ENCODE results near the gene OSM. TPM values are rescaled to one million over a fixed set of nuclear protein-coding genes. Genes with fewer than 3 reads are reported as not detected.
A peak's percentile ranks its signal among the peaks of the same experiment; 100 is the strongest.
"Not testable (repeated sequence)": the region's sequence is repeated elsewhere in the genome, so short reads cannot be mapped to it uniquely, and the experiment has no call there.

Gene OSM
- total RNA-seq, 1 donor from 2014 or later = not detected

DNA sequence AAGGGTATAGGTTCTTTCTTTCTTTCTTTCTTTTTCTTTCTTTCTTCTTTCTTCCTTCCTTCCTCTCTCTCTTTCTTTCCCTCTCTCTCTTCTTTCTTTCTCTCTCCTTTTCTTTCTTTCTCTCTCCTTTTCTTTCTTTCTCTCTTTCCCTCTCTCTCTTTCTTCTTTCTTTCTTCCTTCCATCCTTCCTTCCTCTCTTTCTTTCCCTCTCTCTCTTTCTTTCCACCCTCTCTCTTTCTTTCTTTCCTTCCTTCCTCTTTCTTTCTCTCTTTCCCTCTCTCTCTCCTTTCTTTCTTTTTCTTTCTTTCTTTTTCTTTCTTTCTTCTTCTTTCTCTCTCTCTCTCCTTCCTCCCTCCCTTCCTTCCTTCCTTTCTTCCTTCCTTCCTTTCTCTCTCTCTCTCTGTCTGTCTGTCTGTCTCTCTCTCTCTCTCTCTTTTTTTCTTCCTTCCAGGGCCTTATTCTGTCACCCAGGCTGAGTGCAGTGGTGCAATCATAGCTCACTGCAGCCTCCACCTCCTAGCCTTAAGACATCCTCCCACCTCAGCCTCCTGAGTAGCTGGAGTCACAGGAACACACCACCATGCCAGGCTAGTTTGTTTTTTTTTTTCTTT is 46.9 kb downstream of the OSM start:
- H3K4me3 Mint-ChIP-seq (ENCODE audit: unreplicated experiment) = no peak overlapping the region
- peaks cover 11% of the 10 kb centered on the region for H3K4me1 Mint-ChIP-seq (ENCODE audit: unreplicated experiment)
- no peak for DNase-seq (ENCODE audit: low spot score)
- H3K27me3 Mint-ChIP-seq (ENCODE audit: unreplicated experiment) = peaks cover 5% of the 10 kb centered on the region
- no peak overlapping the region for H3K27ac Mint-ChIP-seq (ENCODE audit: unreplicated experiment)
- no peaks in the 10 kb centered on the region for H3K9me3 Mint-ChIP-seq (ENCODE audit: unreplicated experiment)
- TF ChIP-seq, protein P1, sequence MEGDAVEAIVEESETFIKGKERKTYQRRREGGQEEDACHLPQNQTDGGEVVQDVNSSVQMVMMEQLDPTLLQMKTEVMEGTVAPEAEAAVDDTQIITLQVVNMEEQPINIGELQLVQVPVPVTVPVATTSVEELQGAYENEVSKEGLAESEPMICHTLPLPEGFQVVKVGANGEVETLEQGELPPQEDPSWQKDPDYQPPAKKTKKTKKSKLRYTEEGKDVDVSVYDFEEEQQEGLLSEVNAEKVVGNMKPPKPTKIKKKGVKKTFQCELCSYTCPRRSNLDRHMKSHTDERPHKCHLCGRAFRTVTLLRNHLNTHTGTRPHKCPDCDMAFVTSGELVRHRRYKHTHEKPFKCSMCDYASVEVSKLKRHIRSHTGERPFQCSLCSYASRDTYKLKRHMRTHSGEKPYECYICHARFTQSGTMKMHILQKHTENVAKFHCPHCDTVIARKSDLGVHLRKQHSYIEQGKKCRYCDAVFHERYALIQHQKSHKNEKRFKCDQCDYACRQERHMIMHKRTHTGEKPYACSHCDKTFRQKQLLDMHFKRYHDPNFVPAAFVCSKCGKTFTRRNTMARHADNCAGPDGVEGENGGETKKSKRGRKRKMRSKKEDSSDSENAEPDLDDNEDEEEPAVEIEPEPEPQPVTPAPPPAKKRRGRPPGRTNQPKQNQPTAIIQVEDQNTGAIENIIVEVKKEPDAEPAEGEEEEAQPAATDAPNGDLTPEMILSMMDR (IDR thresholded peaks at IDR 0.05; ENCODE audit: unreplicated experiment) = no peak
- H3K36me3 Mint-ChIP-seq (ENCODE audit: low read depth, unreplicated experiment) = no peaks in the 10 kb centered on the region

GRCh38 chr22:30219049-30219654 is 47.5 kb downstream of the OSM start:
- Mint-ChIP-seq H3K4me1 (ENCODE audit: unreplicated experiment) (peaks cover 11% of the 10 kb centered on the region), H3K27me3 (ENCODE audit: unreplicated experiment) (peaks cover 5% of the 10 kb centered on the region), H3K36me3 (ENCODE audit: low read depth, unreplicated experiment) (no peaks in the 10 kb centered on the region), H3K27ac (ENCODE audit: unreplicated experiment) (peak overlapping the region; percentile 6), H3K9me3 (ENCODE audit: unreplicated experiment) (no peaks in the 10 kb centered on the region), H3K4me3 (ENCODE audit: unreplicated experiment) (no peak overlapping the region)
- TF ChIP-seq, protein P1 (IDR thresholded peaks at IDR 0.05; ENCODE audit: unreplicated experiment) = peak; percentile 12
- no peak for DNase-seq (ENCODE audit: low spot score)

GRCh38 chr22:30217698-30218560 is 48.7 kb downstream of the OSM start:
- TF ChIP-seq, protein P1 (IDR thresholded peaks at IDR 0.05; ENCODE audit: unreplicated experiment) = no peak
- H3K4me3 Mint-ChIP-seq (ENCODE audit: unreplicated experiment) = no peak overlapping the region
- peaks cover 3% of the 10 kb centered on the region for H3K4me1 Mint-ChIP-seq (ENCODE audit: unreplicated experiment)
- H3K36me3 Mint-ChIP-seq (ENCODE audit: low read depth, unreplicated experiment) = no peaks in the 10 kb centered on the region
- no peak overlapping the region for H3K27ac Mint-ChIP-seq (ENCODE audit: unreplicated experiment)
- DNase-seq (ENCODE audit: low spot score) = no peak
- no peaks in the 10 kb centered on the region for H3K9me3 Mint-ChIP-seq (ENCODE audit: unreplicated experiment)
- peaks cover 5% of the 10 kb centered on the region for H3K27me3 Mint-ChIP-seq (ENCODE audit: unreplicated experiment)

DNA sequence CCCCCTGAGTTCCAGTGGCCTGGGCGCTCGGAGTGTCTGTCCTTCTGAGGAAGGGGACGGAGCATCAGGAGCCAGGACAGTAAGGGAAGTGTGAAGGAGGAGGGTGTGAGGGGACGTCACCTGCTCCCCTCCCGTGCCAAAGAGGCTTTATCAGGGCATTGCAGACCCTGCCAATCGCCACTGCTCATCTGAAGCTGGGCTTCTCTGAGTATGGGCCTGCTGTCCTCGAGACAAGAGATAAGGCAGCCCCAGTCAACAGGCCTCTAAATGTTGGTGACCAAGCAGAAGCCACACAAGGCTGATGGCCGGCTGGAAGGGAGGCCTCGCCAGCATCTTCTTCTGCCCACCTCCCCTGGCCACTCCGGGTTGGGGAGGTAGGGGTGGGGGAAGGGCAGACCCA is 49.9 kb downstream of the OSM start:
- Mint-ChIP-seq H3K27me3 (ENCODE audit: unreplicated experiment) (peaks cover 5% of the 10 kb centered on the region), H3K27ac (ENCODE audit: unreplicated experiment) (no peak overlapping the region), H3K4me3 (ENCODE audit: unreplicated experiment) (no peak overlapping the region), H3K4me1 (ENCODE audit: unreplicated experiment) (peaks cover 2% of the 10 kb centered on the region), H3K9me3 (ENCODE audit: unreplicated experiment) (no peaks in the 10 kb centered on the region), H3K36me3 (ENCODE audit: low read depth, unreplicated experiment) (no peaks in the 10 kb centered on the region)
- DNase-seq (ENCODE audit: low spot score) = no peak
- TF ChIP-seq, protein P1 (IDR thresholded peaks at IDR 0.05; ENCODE audit: unreplicated experiment) = no peak

DNA sequence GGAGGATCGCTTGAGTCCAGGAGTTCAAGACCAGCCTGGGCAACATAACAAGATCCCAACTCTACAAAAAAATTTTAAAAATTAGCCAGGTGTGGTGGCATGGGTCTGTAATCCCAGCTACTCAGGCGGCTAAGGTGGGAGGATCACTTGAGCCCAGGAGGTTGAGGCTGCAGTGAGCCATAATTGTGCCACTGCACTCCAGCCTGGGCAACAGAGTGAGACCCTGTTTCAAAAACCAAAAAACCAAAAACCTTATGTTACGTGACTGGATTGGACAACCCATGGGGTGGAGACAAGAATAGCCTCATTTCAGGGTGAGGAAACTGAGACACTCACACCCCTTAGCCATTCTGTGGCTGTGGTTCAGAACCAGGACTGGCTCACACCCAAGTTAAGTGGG is 50.4 kb downstream of the OSM start:
- H3K27me3 Mint-ChIP-seq (ENCODE audit: unreplicated experiment); H3K4me1 Mint-ChIP-seq (ENCODE audit: unreplicated experiment): not testable (repeated sequence)

More for the DNA sequence above, 50.4 kb downstream of the OSM start:
- not testable (repeated sequence) for H3K4me3 Mint-ChIP-seq (ENCODE audit: unreplicated experiment); H3K27ac Mint-ChIP-seq (ENCODE audit: unreplicated experiment); H3K36me3 Mint-ChIP-seq (ENCODE audit: low read depth, unreplicated experiment); DNase-seq (ENCODE audit: low spot score); H3K9me3 Mint-ChIP-seq (ENCODE audit: unreplicated experiment)

All from endothelial cell (in vitro differentiated cells).